K562 (cell line): ENCODE data around the gene LAMTOR1. TPM values are rescaled to one million over a fixed set of nuclear protein-coding genes. Genes with fewer than 3 reads are reported as not detected.

ENCODE experiments used
- ATAC-seq: fragments of 200-7000 bp; cut with Tn5 transposase; 3 replicates; pipeline ENCODE4 v1.9.1; 2020; ENCODE audit warnings: moderate library complexity
- BruUV-seq: library from RNA; stranded (reverse); fragments of 400-500 nt; replicated peaks from 2 replicates; lab custom pipeline; 2021; lab: Mats Ljungman, UMichigan
- CTCF ChIA-PET: fragments of 300-600 bp; formaldehyde crosslinking; extraction: SDS; loops from one replicate; lab custom pipeline; 2021; ENCODE audit warnings: low intra/inter-chr PET ratio; lab: Yijun Ruan, JAX
- POLR2A ChIA-PET: fragments of 300-600, 350-650 bp; sonication (Branson Sonifier 250); formaldehyde crosslinking; extraction: SDS; loops from one replicate; lab custom pipeline; 2021; ENCODE audit warnings: antibody characterized with exemption, inconsistent platforms; lab: Yijun Ruan, JAX
- DNase-seq, 4 experiments: peaks; one replicate each; pipeline versions ENCODE4 v3.0.0 to v3.0.0-alpha.2; 2011 to 2018; ENCODE audit warnings: low spot score in 3 of 4, mixed read lengths in 3 of 4; ENCODE audit errors: extremely low read depth in 1 of 4
- FAIRE-seq: peaks from 2 replicates; lab custom pipeline; 2011; peaks lifted over from hg19 to GRCh38; lab: Jason Lieb, UNC
- H2AFZ ChIP-seq: 2 replicates; pipeline ENCODE4 v1.6.0; 2011; ENCODE audit warnings: low read depth, low read length, control low read depth, inconsistent platforms
- H3K27ac ChIP-seq: fragments of 200-600 bp; 3 replicates; pipeline ENCODE4 v1.8.0; 2011; ENCODE audit warnings: low read depth, mild to moderate bottlenecking, control low read depth, inconsistent platforms, low read length, moderate library complexity, mixed read lengths; ENCODE audit errors: extremely low read depth
- H3K27me3 ChIP-seq, 2 experiments: fragments of 300-600 bp in 1 of 2; 2 replicates in 1 of 2; 3 replicates in 1 of 2; pipeline versions ENCODE4 v1.6.0 to v1.8.0; 2011; ENCODE audit warnings: inconsistent platforms in 2 of 2, low read length in 2 of 2, mild to moderate bottlenecking in 1 of 2, mixed read lengths in 1 of 2, moderate library complexity in 1 of 2; ENCODE audit not compliant: control insufficient read depth in 2 of 2, insufficient read depth in 2 of 2
- H3K36me3 ChIP-seq: fragments of 300-600 bp; 3 replicates; pipeline ENCODE4 v1.8.0; 2011; ENCODE audit warnings: mild to moderate bottlenecking, low read length, inconsistent platforms; ENCODE audit not compliant: control insufficient read depth, insufficient read depth
- H3K4me1 ChIP-seq, 2 experiments: fragments of 200-600 bp in 1 of 2; replicated peaks in 1 of 2; 2 replicates in 1 of 2; 3 replicates in 1 of 2; pipeline versions ENCODE4 v1.5.1 to v1.8.0; 2011; ENCODE audit warnings: inconsistent platforms in 2 of 2, low read length in 2 of 2, mild to moderate bottlenecking in 1 of 2, mixed read lengths in 1 of 2, moderate library complexity in 1 of 2; ENCODE audit not compliant: control insufficient read depth in 2 of 2, insufficient read depth in 2 of 2
- H3K4me2 ChIP-seq: 2 replicates; pipeline ENCODE4 v1.6.1; 2011; ENCODE audit warnings: low read length, control low read depth, inconsistent platforms, mixed read lengths; ENCODE audit not compliant: insufficient read depth
- H3K4me3 ChIP-seq: fragments of 200-600 bp; sonication (generic), shearing (Covaris generic); 2 replicates; pipeline ENCODE4 v1.5.1; 2016; ENCODE audit warnings: control low read depth, inconsistent platforms
- H3K79me2 ChIP-seq: fragments of 200-600 bp; 3 replicates; pipeline ENCODE4 v1.8.0; 2011; ENCODE audit warnings: low read length, inconsistent platforms; ENCODE audit not compliant: control insufficient read depth, insufficient read depth
- H3K9ac ChIP-seq, 2 experiments: 2 replicates each; pipeline versions ENCODE4 v1.6.0 to v1.6.1; 2011; ENCODE audit warnings: low read depth in 2 of 2, low read length in 2 of 2, control low read depth in 1 of 2, inconsistent platforms in 1 of 2, mild to moderate bottlenecking in 1 of 2, mixed read lengths in 1 of 2; ENCODE audit not compliant: insufficient read depth in 1 of 2
- H3K9me1 ChIP-seq: one replicate; pipeline ENCODE4 v1.6.0; 2011; ENCODE audit warnings: inconsistent platforms, mild to moderate bottlenecking, low read length, moderate library complexity; ENCODE audit not compliant: control insufficient read depth, insufficient read depth
- H3K9me3 ChIP-seq: replicated peaks from 2 replicates; pipeline ENCODE4 v1.5.1; 2011; ENCODE audit warnings: low read depth, low read length, inconsistent platforms; ENCODE audit not compliant: control insufficient read depth, insufficient read depth
- H4K20me1 ChIP-seq: replicated peaks from 2 replicates; pipeline ENCODE4 v1.6.1; 2011; ENCODE audit warnings: low read length, inconsistent platforms, mixed read lengths; ENCODE audit not compliant: control insufficient read depth, insufficient read depth
- CHAMP1 ChIP-seq: fragments of 450-650 bp; IDR thresholded peaks from 2 replicates; pipeline ENCODE4 v1.6.1; 2016; ENCODE audit warnings: mild to moderate bottlenecking
- JUNB ChIP-seq: fragments of 450-650 bp; formaldehyde crosslinking; conservative IDR thresholded peaks from 2 replicates; pipeline ENCODE4 v1.4.0; 2020; ENCODE audit warnings: mild to moderate bottlenecking
- PURB ChIP-seq: sonication (generic); formaldehyde crosslinking; IDR thresholded peaks from 2 replicates; pipeline ENCODE4 v1.9.0; 2021; ENCODE audit warnings: low read depth, mild to moderate bottlenecking, missing genetic modification reagents
- REST ChIP-seq, 2 experiments: fragments of 450-650 bp; formaldehyde crosslinking in 1 of 2; IDR thresholded peaks; 2 replicates each; pipeline versions ENCODE4 v1.4.0 to v1.6.1; 2014 to 2020; ENCODE audit warnings: mild to moderate bottlenecking in 2 of 2, borderline replicate concordance in 1 of 2, low read depth in 1 of 2
- RREB1 ChIP-seq: fragments of 250-450 bp; sonication (Bioruptor Pico); IDR thresholded peaks from 2 replicates; pipeline ENCODE4 v1.4.0; 2020
- WGBS: fragments of 100-300 bp; shearing (Covaris generic); methylation state at CpG from one replicate; pipeline ENCODE4 v1.1.6; 2016; ENCODE audit warnings: low coverage, mixed read lengths; ENCODE audit not compliant: insufficient coverage; ENCODE audit errors: missing lambda C conversion rate; 5-methylcytosine and 5-hydroxymethylcytosine counted together
- in situ Hi-C: fragments of 300-500 bp; cut with MboI; formaldehyde crosslinking; loops from 4 replicates; pipeline ENCODE4 v1.15.0; 2018; ENCODE audit warnings: inconsistent platforms, mixed read lengths
- intact Hi-C: fragments of 100-400 bp; cut with micrococcal nuclease; formaldehyde crosslinking; loops from 2 replicates; pipeline ENCODE4 v1.14.2; 2022
- polyA plus RNA-seq, 8 experiments: library from polyadenylated mRNA; depleted of rRNA in 4 of 8; stranded (reverse) in 5 of 8; unstranded in 3 of 8; fragments of >200 nt; fragmentation: Nextera tagmentation in 2 of 8; fragmentation: Illumina TruSeq in 1 of 8; extraction: Ambion mirVana in 2 of 8; extraction: Trizol in 1 of 8; gene quantifications; 2 replicates each; pipeline versions ENCODE4 v1.2.1 to v1.2.3, GENCODE V29; 2011 to 2014; ENCODE audit warnings: inconsistent platforms in 1 of 8, missing spikeins in 1 of 8
- total RNA-seq, 7 experiments: library from RNA; depleted of rRNA in 6 of 7; stranded (reverse); fragments of >200 nt in 6 of 7; fragmentation: Illumina TruSeq in 2 of 7; extraction: Trizol in 2 of 7; gene quantifications; 2 replicates each; pipeline versions ENCODE4 v1.2.1 to v1.2.3, GENCODE V29; 2011 to 2021; ENCODE audit warnings: low replicate concordance in 1 of 7

Gene LAMTOR1
- total and polyA plus RNA-seq, 9 of the 15 experiments (the other 6 are each of a cell fraction or from before 2014, with no cell fraction given): 62.6 to 104 (median 85.3) TPM

GRCh38 chr11:72146625-72147024, 43.5 kb upstream of the LAMTOR1 start:
- Histone ChIP-seq H2AFZ (no peak overlapping the region), H3K9ac (no peak overlapping the region), H3K27me3 (no peaks in the 10 kb centered on the region), H3K27ac (no peak overlapping the region), H3K79me2 (no peaks in the 10 kb centered on the region), H3K9me3 (no peaks in the 10 kb centered on the region), H3K36me3 (no peaks in the 10 kb centered on the region), H3K9me1 (no peaks in the 10 kb centered on the region), H3K4me2 (no peak overlapping the region), H3K4me3 (no peak overlapping the region), H4K20me1 (no peaks in the 10 kb centered on the region), H3K4me1 (0 out of 5 replicates have a peak, but pooled peaks cover 0 to 3% of the 10 kb centered on the region in 2 experiments)
- ChIA-PET CTCF (interaction anchor here (0.6 kb wide), 1 partner anchor 121 kb away, joined by 3 read pairs; no protein-coding TSS in a partner anchor), POLR2A (interaction anchor here (0.6 kb wide), 1 partner anchor 73 kb away, joined by 3 read pairs; no protein-coding TSS in a partner anchor)
- intact Hi-C loops (no loop called here), in situ Hi-C loops (no loop called here)
- 8% methylated on average over 2 of the region's 2 CpGs for WGBS
- no TSS peak for BruUV-seq
- ATAC-seq: no peak
- FAIRE-seq: no peak
- no peak for DNase-seq
- TF ChIP-seq PURB (no peak), CHAMP1 (no peak), RREB1 (CRISPR knock-in tag) (no peak), REST (IDR thresholded peaks at IDR 0.05; ENCODE audit: borderline replicate concordance) (peak; percentile 52), REST (CRISPR knock-in tag; IDR thresholded peaks at IDR 0.05; ENCODE audit: low read depth) (no peak), JUNB (no peak)
